HepG2 (cell line): ENCODE results near the gene PTAR1. TPM values are rescaled to one million over a fixed set of nuclear protein-coding genes. Genes with fewer than 3 reads are reported as not detected.

Experiments
- BRCA1 ChIP-seq: sonication (generic); formaldehyde crosslinking; IDR thresholded peaks from 2 replicates; pipeline ENCODE4 v1.4.0; 2020; ENCODE audit warnings: missing genetic modification reagents
- FIP1L1 ChIP-seq: fragments of 200-400 bp; formaldehyde crosslinking; IDR thresholded peaks from 2 replicates; pipeline ENCODE4 v1.6.1; 2018; ENCODE audit warnings: low read depth, mild to moderate bottlenecking, low read length, moderate library complexity, borderline replicate concordance; ENCODE audit not compliant: insufficient read depth
- HDAC6 ChIP-seq: fragments of 200-600 bp; sonication (generic); IDR thresholded peaks from 2 replicates; pipeline ENCODE4 v1.7.0; 2017; ENCODE audit warnings: mild to moderate bottlenecking, antibody characterized with exemption, low read length, low read depth
- MED1 ChIP-seq: sonication (generic); formaldehyde crosslinking; IDR thresholded peaks from 2 replicates; pipeline ENCODE4 v1.4.0; 2020; ENCODE audit warnings: missing genetic modification reagents
- MLLT10 ChIP-seq: sonication (generic); formaldehyde crosslinking; IDR thresholded peaks from 2 replicates; pipeline ENCODE4 v1.4.0; 2020; ENCODE audit warnings: missing genetic modification reagents
- NFIB ChIP-seq: sonication (generic); formaldehyde crosslinking; IDR thresholded peaks from 2 replicates; pipeline ENCODE4 v1.9.0; 2021; ENCODE audit warnings: missing genetic modification reagents, mild to moderate bottlenecking, borderline replicate concordance
- PAX8 ChIP-seq: sonication (generic); formaldehyde crosslinking; IDR thresholded peaks from 2 replicates; pipeline ENCODE4 v1.8.0; 2022; ENCODE audit warnings: mild to moderate bottlenecking, missing genetic modification reagents, borderline replicate concordance
- SIN3A ChIP-seq: IDR thresholded peaks from 2 replicates; pipeline ENCODE4 v1.6.1; 2011; ENCODE audit warnings: low read depth, mild to moderate bottlenecking, control low read depth, low read length, borderline replicate concordance
- SSRP1 ChIP-seq: IDR thresholded peaks from 2 replicates; pipeline ENCODE4 v1.6.1; 2016; ENCODE audit warnings: control low read depth
- TRIM24 ChIP-seq: sonication (generic); formaldehyde crosslinking; IDR thresholded peaks from 2 replicates; pipeline ENCODE4 v1.8.0; 2022; ENCODE audit warnings: mild to moderate bottlenecking, missing genetic modification reagents
- XRCC5 ChIP-seq: fragments of 200-400 bp; formaldehyde crosslinking; optimal IDR thresholded peaks from 2 replicates; pipeline ENCODE3; 2017; ENCODE audit warnings: mild to moderate bottlenecking, low read length
- ZFP90 ChIP-seq: sonication (generic); formaldehyde crosslinking; IDR thresholded peaks from 2 replicates; pipeline ENCODE4 v1.8.0; 2022; ENCODE audit warnings: missing genetic modification reagents, mild to moderate bottlenecking, inconsistent platforms, borderline replicate concordance
- ZFX ChIP-seq: sonication (generic); formaldehyde crosslinking; IDR thresholded peaks from 2 replicates; pipeline ENCODE4 v1.4.0; 2020; ENCODE audit warnings: mild to moderate bottlenecking, low read depth, missing genetic modification reagents, moderate library complexity
- ZFY ChIP-seq: sonication (generic); formaldehyde crosslinking; IDR thresholded peaks from 2 replicates; pipeline ENCODE4 v1.4.0; 2020; ENCODE audit warnings: missing genetic modification reagents
- ZNF382 ChIP-seq: sonication (generic); formaldehyde crosslinking; IDR thresholded peaks from 2 replicates; pipeline ENCODE4 v1.5.0; 2020; ENCODE audit warnings: missing genetic modification reagents, mild to moderate bottlenecking, borderline replicate concordance
- ZNF563 ChIP-seq: sonication (generic); formaldehyde crosslinking; IDR thresholded peaks from 2 replicates; pipeline ENCODE4 v1.8.0; 2022; ENCODE audit warnings: mild to moderate bottlenecking, moderate library complexity, missing genetic modification reagents
- ZNF607 ChIP-seq: sonication (generic); formaldehyde crosslinking; IDR thresholded peaks from 2 replicates; pipeline ENCODE4 v1.5.1; 2020; ENCODE audit warnings: missing genetic modification reagents, mild to moderate bottlenecking, borderline replicate concordance
- ZNF615 ChIP-seq: sonication (generic); formaldehyde crosslinking; IDR thresholded peaks from 2 replicates; pipeline ENCODE4 v1.5.0; 2020; ENCODE audit warnings: mild to moderate bottlenecking, missing genetic modification reagents, borderline replicate concordance
- polyA plus RNA-seq, 8 experiments: library from polyadenylated mRNA; depleted of rRNA in 3 of 8; stranded (reverse) in 7 of 8; unstranded in 1 of 8; fragments of >200 nt; fragmentation: Illumina TruSeq in 4 of 8; extraction: Trizol in 4 of 8; gene quantifications; 2 replicates each; pipeline versions ENCODE4 v1.2.1 to v1.2.3, GENCODE V29; 2011 to 2016; ENCODE audit warnings: low read depth in 4 of 8, missing spikeins in 1 of 8, mixed read lengths in 1 of 8; ENCODE audit not compliant: insufficient read depth in 1 of 8
- total RNA-seq, 5 experiments: library from RNA; depleted of rRNA; stranded (reverse); fragments of >200 nt; fragmentation: Illumina TruSeq; extraction: Trizol; gene quantifications; 2 replicates each; pipeline ENCODE4 v1.2.3, GENCODE V29; 2016; ENCODE audit warnings: low read depth in 1 of 5
- TF ChIP-seq, protein P1 (sequence below): sonication (generic); formaldehyde crosslinking; IDR thresholded peaks from 2 replicates; pipeline ENCODE4 v1.4.0; 2020; ENCODE audit warnings: missing genetic modification reagents, mild to moderate bottlenecking, borderline replicate concordance
- TF ChIP-seq, protein P2 (sequence below): sonication (generic); formaldehyde crosslinking; IDR thresholded peaks from 2 replicates; pipeline ENCODE4 v1.5.0; 2020; ENCODE audit warnings: missing genetic modification reagents
- TF ChIP-seq, protein P3 (sequence below): sonication (generic); formaldehyde crosslinking; IDR thresholded peaks from 2 replicates; pipeline ENCODE4 v1.4.0; 2020; ENCODE audit warnings: missing genetic modification reagents, mild to moderate bottlenecking, borderline replicate concordance
- TF ChIP-seq, protein P4 (sequence below): sonication (generic); formaldehyde crosslinking; IDR thresholded peaks from 2 replicates; pipeline ENCODE4 v1.4.0; 2020; ENCODE audit warnings: missing genetic modification reagents, low read depth, mild to moderate bottlenecking, borderline replicate concordance
- TF ChIP-seq, protein P5 (sequence below): sonication (generic); formaldehyde crosslinking; IDR thresholded peaks from 2 replicates; pipeline ENCODE4 v1.5.0; 2020; ENCODE audit warnings: missing genetic modification reagents

Gene PTAR1
- total and polyA plus RNA-seq, 2 of the 13 experiments (the other 11 are each of a cell fraction or from before 2014, with no cell fraction given) = 26.5 to 42.1 TPM

DNA sequence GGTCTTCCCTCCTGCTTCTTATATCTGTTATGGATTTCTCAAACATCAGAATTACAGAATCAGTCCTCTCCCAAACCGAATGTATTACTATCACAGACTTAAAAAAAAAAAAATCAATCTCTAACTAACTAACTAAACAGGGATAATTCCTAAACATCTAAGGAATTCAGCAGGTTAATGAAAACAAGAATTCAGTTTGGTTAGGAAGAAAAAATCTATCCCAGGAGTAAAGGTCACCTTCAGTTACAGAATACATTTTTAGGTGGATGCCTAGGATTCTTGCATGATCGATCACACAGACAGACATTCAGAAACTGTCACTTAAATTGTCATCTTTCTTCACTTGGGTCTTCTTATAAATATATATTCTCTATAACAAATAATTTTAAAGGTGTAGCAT is 11.5 kb downstream of the PTAR1 start (continued):
- TF ChIP-seq MLLT10 (CRISPR knock-in tag) (no peak), NFIB (CRISPR knock-in tag) (no peak), MED1 (CRISPR knock-in tag) (peak; percentile 60; the same call in 1 of the 2 replicates), SIN3A (no peak), ZFP90 (CRISPR knock-in tag) (no peak), ZNF615 (CRISPR knock-in tag) (no peak), ZNF382 (CRISPR knock-in tag) (no peak), XRCC5 (no peak), ZNF607 (no peak), TRIM24 (CRISPR knock-in tag) (no peak), ZFY (CRISPR knock-in tag) (no peak), ZNF563 (no peak), BRCA1 (no peak), SSRP1 (CRISPR knock-in tag) (no peak), PAX8 (CRISPR knock-in tag) (no peak), ZFX (no peak), HDAC6 (no peak), FIP1L1 (no peak)
- TF ChIP-seq, protein P1, sequence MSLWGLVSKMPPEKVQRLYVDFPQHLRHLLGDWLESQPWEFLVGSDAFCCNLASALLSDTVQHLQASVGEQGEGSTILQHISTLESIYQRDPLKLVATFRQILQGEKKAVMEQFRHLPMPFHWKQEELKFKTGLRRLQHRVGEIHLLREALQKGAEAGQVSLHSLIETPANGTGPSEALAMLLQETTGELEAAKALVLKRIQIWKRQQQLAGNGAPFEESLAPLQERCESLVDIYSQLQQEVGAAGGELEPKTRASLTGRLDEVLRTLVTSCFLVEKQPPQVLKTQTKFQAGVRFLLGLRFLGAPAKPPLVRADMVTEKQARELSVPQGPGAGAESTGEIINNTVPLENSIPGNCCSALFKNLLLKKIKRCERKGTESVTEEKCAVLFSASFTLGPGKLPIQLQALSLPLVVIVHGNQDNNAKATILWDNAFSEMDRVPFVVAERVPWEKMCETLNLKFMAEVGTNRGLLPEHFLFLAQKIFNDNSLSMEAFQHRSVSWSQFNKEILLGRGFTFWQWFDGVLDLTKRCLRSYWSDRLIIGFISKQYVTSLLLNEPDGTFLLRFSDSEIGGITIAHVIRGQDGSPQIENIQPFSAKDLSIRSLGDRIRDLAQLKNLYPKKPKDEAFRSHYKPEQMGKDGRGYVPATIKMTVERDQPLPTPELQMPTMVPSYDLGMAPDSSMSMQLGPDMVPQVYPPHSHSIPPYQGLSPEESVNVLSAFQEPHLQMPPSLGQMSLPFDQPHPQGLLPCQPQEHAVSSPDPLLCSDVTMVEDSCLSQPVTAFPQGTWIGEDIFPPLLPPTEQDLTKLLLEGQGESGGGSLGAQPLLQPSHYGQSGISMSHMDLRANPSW (CRISPR knock-in tag) = no peak
- TF ChIP-seq, protein P2, sequence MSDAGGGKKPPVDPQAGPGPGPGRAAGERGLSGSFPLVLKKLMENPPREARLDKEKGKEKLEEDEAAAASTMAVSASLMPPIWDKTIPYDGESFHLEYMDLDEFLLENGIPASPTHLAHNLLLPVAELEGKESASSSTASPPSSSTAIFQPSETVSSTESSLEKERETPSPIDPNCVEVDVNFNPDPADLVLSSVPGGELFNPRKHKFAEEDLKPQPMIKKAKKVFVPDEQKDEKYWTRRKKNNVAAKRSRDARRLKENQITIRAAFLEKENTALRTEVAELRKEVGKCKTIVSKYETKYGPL (CRISPR knock-in tag) = no peak
- TF ChIP-seq, protein P3, sequence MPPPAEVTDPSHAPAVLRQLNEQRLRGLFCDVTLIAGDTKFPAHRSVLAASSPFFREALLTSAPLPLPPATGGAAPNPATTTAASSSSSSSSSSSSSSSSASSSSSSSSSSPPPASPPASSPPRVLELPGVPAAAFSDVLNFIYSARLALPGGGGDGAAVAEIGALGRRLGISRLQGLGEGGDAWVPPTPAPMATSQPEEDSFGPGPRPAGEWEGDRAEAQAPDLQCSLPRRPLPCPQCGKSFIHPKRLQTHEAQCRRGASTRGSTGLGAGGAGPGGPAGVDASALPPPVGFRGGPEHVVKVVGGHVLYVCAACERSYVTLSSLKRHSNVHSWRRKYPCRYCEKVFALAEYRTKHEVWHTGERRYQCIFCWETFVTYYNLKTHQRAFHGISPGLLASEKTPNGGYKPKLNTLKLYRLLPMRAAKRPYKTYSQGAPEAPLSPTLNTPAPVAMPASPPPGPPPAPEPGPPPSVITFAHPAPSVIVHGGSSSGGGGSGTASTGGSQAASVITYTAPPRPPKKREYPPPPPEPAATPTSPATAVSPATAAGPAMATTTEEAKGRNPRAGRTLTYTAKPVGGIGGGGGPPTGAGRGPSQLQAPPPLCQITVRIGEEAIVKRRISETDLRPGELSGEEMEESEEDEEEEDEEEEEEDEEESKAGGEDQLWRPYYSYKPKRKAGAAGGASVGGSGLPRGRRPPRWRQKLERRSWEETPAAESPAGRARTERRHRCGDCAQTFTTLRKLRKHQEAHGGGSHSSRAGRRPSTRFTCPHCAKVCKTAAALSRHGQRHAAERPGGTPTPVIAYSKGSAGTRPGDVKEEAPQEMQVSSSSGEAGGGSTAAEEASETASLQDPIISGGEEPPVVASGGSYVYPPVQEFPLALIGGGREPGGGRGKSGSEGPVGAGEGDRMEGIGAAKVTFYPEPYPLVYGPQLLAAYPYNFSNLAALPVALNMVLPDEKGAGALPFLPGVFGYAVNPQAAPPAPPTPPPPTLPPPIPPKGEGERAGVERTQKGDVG (CRISPR knock-in tag) = no peak
- TF ChIP-seq, protein P4, sequence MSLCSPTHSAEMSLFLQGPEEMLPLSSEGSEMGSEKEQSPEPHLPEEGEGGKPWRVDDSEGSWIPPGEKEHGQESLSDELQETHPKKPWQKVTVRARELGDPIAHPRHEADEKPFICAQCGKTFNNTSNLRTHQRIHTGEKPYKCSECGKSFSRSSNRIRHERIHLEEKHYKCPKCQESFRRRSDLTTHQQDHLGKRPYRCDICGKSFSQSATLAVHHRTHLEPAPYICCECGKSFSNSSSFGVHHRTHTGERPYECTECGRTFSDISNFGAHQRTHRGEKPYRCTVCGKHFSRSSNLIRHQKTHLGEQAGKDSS = no peak
- TF ChIP-seq, protein P5, sequence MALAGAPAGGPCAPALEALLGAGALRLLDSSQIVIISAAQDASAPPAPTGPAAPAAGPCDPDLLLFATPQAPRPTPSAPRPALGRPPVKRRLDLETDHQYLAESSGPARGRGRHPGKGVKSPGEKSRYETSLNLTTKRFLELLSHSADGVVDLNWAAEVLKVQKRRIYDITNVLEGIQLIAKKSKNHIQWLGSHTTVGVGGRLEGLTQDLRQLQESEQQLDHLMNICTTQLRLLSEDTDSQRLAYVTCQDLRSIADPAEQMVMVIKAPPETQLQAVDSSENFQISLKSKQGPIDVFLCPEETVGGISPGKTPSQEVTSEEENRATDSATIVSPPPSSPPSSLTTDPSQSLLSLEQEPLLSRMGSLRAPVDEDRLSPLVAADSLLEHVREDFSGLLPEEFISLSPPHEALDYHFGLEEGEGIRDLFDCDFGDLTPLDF (CRISPR knock-in tag) = no peak
